GM23338 (cell line): Measurements from ENCODE around the gene PABPC3. TPM values are rescaled to one million over a fixed set of nuclear protein-coding genes. Genes with fewer than 3 reads are reported as not detected.

Experiments used
- ATAC-seq: fragments of 200-7000 bp; cut with Tn5 transposase; 3 replicates; pipeline ENCODE4 v1.9.1; 2020
- DNase-seq: peaks from one replicate; pipeline ENCODE4 v3.0.0-alpha.2; 2015; ENCODE audit warnings: low spot score
- H2AFZ ChIP-seq: fragments of 200-600 bp; sonication (generic); 2 replicates; pipeline ENCODE4 v1.8.0; 2016; ENCODE audit warnings: antibody characterized with exemption, mild to moderate bottlenecking, moderate library complexity
- H3F3A ChIP-seq: fragments of 200-600 bp; sonication (generic); replicated peaks from 2 replicates; pipeline ENCODE4 v1.8.0; 2017; ENCODE audit warnings: antibody characterized with exemption, mixed run types, low read depth
- H3K27ac ChIP-seq: fragments of 200-600 bp; sonication (generic); 2 replicates; pipeline ENCODE4 v1.6.1; 2016; ENCODE audit warnings: low read depth
- H3K27me3 ChIP-seq: fragments of 200-600 bp; sonication (generic); 2 replicates; pipeline ENCODE4 v1.8.0; 2016; ENCODE audit warnings: mild to moderate bottlenecking, mixed run types, moderate library complexity; ENCODE audit not compliant: insufficient read depth
- H3K36me3 ChIP-seq: fragments of 200-600 bp; sonication (generic); 2 replicates; pipeline ENCODE4 v1.8.0; 2016; ENCODE audit warnings: mild to moderate bottlenecking; ENCODE audit not compliant: insufficient read depth
- H3K4me1 ChIP-seq: fragments of 200-600 bp; sonication (generic); 2 replicates; pipeline ENCODE4 v1.8.0; 2016; ENCODE audit warnings: mild to moderate bottlenecking, moderate library complexity; ENCODE audit not compliant: insufficient read depth
- H3K4me2 ChIP-seq: fragments of 200-600 bp; sonication (generic); 2 replicates; pipeline ENCODE4 v1.7.1; 2017; ENCODE audit warnings: mixed run types
- H3K4me3 ChIP-seq: fragments of 200-600 bp; sonication (generic); 2 replicates; pipeline ENCODE4 v1.6.1; 2016; ENCODE audit warnings: mixed run types
- H3K79me2 ChIP-seq: fragments of 200-600 bp; sonication (generic); replicated peaks from 2 replicates; pipeline ENCODE4 v1.8.0; 2017; ENCODE audit warnings: mild to moderate bottlenecking; ENCODE audit not compliant: insufficient read depth
- H3K9me2 ChIP-seq: fragments of 200-600 bp; sonication (generic); 2 replicates; pipeline ENCODE4 v1.8.0; 2017; ENCODE audit not compliant: insufficient read depth
- H4K20me1 ChIP-seq: fragments of 200-600 bp; sonication (generic); replicated peaks from 2 replicates; pipeline ENCODE4 v1.8.0; 2017; ENCODE audit warnings: mild to moderate bottlenecking; ENCODE audit not compliant: insufficient read depth
- H3K27ac Mint-ChIP-seq: 2 replicates; pipeline ENCODE4 v1.8.0; 2020; ENCODE audit warnings: inconsistent platforms, mild to moderate bottlenecking, moderate library complexity, mixed read lengths
- H3K27me3 Mint-ChIP-seq: 3 replicates; pipeline ENCODE4 v1.8.0; 2022; ENCODE audit warnings: low read depth, mild to moderate bottlenecking, moderate library complexity, mixed read lengths, inconsistent platforms; ENCODE audit not compliant: insufficient read depth, poor library complexity
- H3K36me3 Mint-ChIP-seq: 3 replicates; pipeline ENCODE4 v1.8.0; 2021; ENCODE audit warnings: low read depth, mild to moderate bottlenecking, inconsistent platforms, moderate library complexity, mixed read lengths
- H3K4me1 Mint-ChIP-seq: 3 replicates; pipeline ENCODE4 v1.8.0; 2020; ENCODE audit warnings: mild to moderate bottlenecking, inconsistent platforms, mixed read lengths
- H3K4me3 Mint-ChIP-seq: 3 replicates; pipeline ENCODE4 v1.8.0; 2021; ENCODE audit warnings: moderate library complexity, mild to moderate bottlenecking, inconsistent platforms, mixed read lengths
- H3K9me3 Mint-ChIP-seq: 3 replicates; pipeline ENCODE4 v1.8.0; 2020; ENCODE audit warnings: moderate library complexity, mild to moderate bottlenecking, inconsistent platforms, mixed read lengths
- CTCF ChIP-seq, 2 experiments: fragments of 200-600 bp in 1 of 2; sonication (generic) in 1 of 2; conservative IDR thresholded peaks; 2 replicates each; pipeline versions ENCODE4 v1.5.1 to v1.6.1; 2016 to 2017; ENCODE audit warnings: antibody characterized with exemption in 2 of 2, low read depth in 2 of 2, mild to moderate bottlenecking in 2 of 2, moderate library complexity in 1 of 2
- JUNB ChIP-seq: IDR thresholded peaks from one replicate; pipeline ENCODE4 v1.6.1; 2016; ENCODE audit warnings: antibody characterized with exemption; ENCODE audit not compliant: unreplicated experiment
- REST ChIP-seq: IDR thresholded peaks from one replicate; pipeline ENCODE4 v1.6.1; 2018; ENCODE audit warnings: antibody characterized with exemption; ENCODE audit not compliant: unreplicated experiment
- STAT1 ChIP-seq: IDR thresholded peaks from one replicate; pipeline ENCODE4 v1.6.1; 2016; ENCODE audit warnings: antibody characterized with exemption; ENCODE audit not compliant: unreplicated experiment
- ZNF114 ChIP-seq: fragments of 250-450 bp; sonication (Bioruptor Pico); IDR thresholded peaks from 2 replicates; pipeline ENCODE4 v1.5.0; 2020; ENCODE audit warnings: mild to moderate bottlenecking, moderate library complexity
- ZNF331 ChIP-seq: fragments of 250-450 bp; sonication (Bioruptor Pico); IDR thresholded peaks from 2 replicates; pipeline ENCODE4 v1.5.0; 2020; ENCODE audit warnings: low read depth, mild to moderate bottlenecking, moderate library complexity
- ZNF462 ChIP-seq: fragments of 250-450 bp; sonication (Bioruptor Pico); IDR thresholded peaks from 2 replicates; pipeline ENCODE4 v1.5.0; 2020; ENCODE audit warnings: mild to moderate bottlenecking, moderate library complexity
- polyA plus RNA-seq: library from polyadenylated mRNA; unstranded; fragments of >200 nt; fragmentation: Nextera tagmentation; extraction: Ambion mirVana; gene quantifications from 2 replicates; pipeline ENCODE4 v1.2.1, GENCODE V29; 2016
- total RNA-seq: library from RNA; depleted of rRNA; stranded (reverse); fragments of >200 nt; shearing (Covaris generic); gene quantifications from 2 replicates; pipeline ENCODE4 v1.2.3, GENCODE V29; 2014

Gene PABPC3
- total and polyA plus RNA-seq, 2 experiments from 2014 or later: 0.55 to 1.2 TPM

- TF ChIP-seq REST: no peak
- TF ChIP-seq STAT1: no peak
Observed at GRCh38 chr13:25118378-25118905, 22.5 kb downstream of the PABPC3 start (continued).

GRCh38 chr13:25130944-25131343 lies 35.0 kb downstream of the PABPC3 start:
- Histone ChIP-seq H3K27ac (no peak overlapping the region), H2AFZ (no peak overlapping the region), H3K27me3 (no peaks in the 10 kb centered on the region), H3F3A (peaks cover 5% of the 10 kb centered on the region; the same call in 1 of the 2 replicates), H3K4me1 (peaks cover 25% of the 10 kb centered on the region), H3K79me2 (no peaks in the 10 kb centered on the region), H3K9me2 (0 out of 2 replicates have a peak, but pooled peaks cover 3% of the 10 kb centered on the region), H3K4me3 (no peak overlapping the region), H3K4me2 (no peak overlapping the region), H4K20me1 (no peaks in the 10 kb centered on the region), H3K36me3 (peaks cover 4% of the 10 kb centered on the region; the same call in 1 of the 2 replicates)
- H3K27ac Mint-ChIP-seq: no peak overlapping the region
- DNase-seq (no peak), ATAC-seq (no peak)
- H3K9me3 Mint-ChIP-seq: peaks cover 22% of the 10 kb centered on the region
- H3K4me3 Mint-ChIP-seq: no peak overlapping the region
- H3K36me3 Mint-ChIP-seq: peaks cover 22% of the 10 kb centered on the region; the same call in 2 of the 3 replicates
- H3K4me1 Mint-ChIP-seq: peaks cover 23% of the 10 kb centered on the region
- peaks cover 9% of the 10 kb centered on the region for H3K27me3 Mint-ChIP-seq
- TF ChIP-seq CTCF (conservative IDR thresholded peaks at IDR 0.05; ENCODE audit: low read depth in 2 of 2): no peak
- TF ChIP-seq ZNF114 (CRISPR knock-in tag): no peak
- TF ChIP-seq ZNF331 (CRISPR knock-in tag): no peak
- no peak for TF ChIP-seq REST
- no peak for TF ChIP-seq JUNB
- no peak for TF ChIP-seq ZNF462 (CRISPR knock-in tag)
